Measurements from ENCODE around the gene MMP21. TPM values are rescaled to one million over a fixed set of nuclear protein-coding genes. Genes with fewer than 3 reads are reported as not detected.

Gene MMP21
- total and polyA plus RNA-seq, 2 experiments from 2014 or later = 0.22 TPM; not detected in 1

GRCh38 chr10:125815764-125816163, 40.1 kb upstream of the MMP21 start:
- H3K4me2 ChIP-seq = no peak overlapping the region
- no peaks in the 10 kb centered on the region for H3K36me3 ChIP-seq (replicated peaks; ENCODE audit: insufficient read depth, low read depth)
- H4K20me1 ChIP-seq (ENCODE audit: insufficient read depth, poor library complexity, severe bottlenecking) = no peaks in the 10 kb centered on the region
- H3K27ac ChIP-seq = no peak overlapping the region
- no peaks in the 10 kb centered on the region for H3K4me1 ChIP-seq (ENCODE audit: insufficient read depth)
- no peak overlapping the region for H3K4me3 ChIP-seq
- TF ChIP-seq EZH2phosphoT487 (IDR thresholded peaks at IDR 0.05; ENCODE audit: low read depth, severe bottlenecking, unreplicated experiment) (no peak), CTCF (IDR thresholded peaks at IDR 0.05; ENCODE audit: poor library complexity) (no peak), EZH2 (IDR thresholded peaks at IDR 0.05; ENCODE audit: borderline replicate concordance) (no peak)
- H3K79me2 ChIP-seq = no peaks in the 10 kb centered on the region
- no peaks in the 10 kb centered on the region for H3K27me3 ChIP-seq
- H3K9me3 ChIP-seq (ENCODE audit: low read depth) = no peaks in the 10 kb centered on the region
- no peak for DNase-seq (ENCODE audit: low spot score)
- no peak overlapping the region for H2AFZ ChIP-seq
- H3K9me2 ChIP-seq (replicated peaks; ENCODE audit: insufficient read depth) = no peaks in the 10 kb centered on the region
- WGBS (ENCODE audit: low lambda C conversion rate, missing lambda C conversion rate) = 47% methylated on average over 1 of the region's 1 CpG

- no peaks in the 10 kb centered on the region for H3K36me3 ChIP-seq (replicated peaks; ENCODE audit: insufficient read depth, low read depth)
These were observed 36.6 kb upstream of the MMP21 start for GRCh38 chr10:125812128-125812750.

DNA sequence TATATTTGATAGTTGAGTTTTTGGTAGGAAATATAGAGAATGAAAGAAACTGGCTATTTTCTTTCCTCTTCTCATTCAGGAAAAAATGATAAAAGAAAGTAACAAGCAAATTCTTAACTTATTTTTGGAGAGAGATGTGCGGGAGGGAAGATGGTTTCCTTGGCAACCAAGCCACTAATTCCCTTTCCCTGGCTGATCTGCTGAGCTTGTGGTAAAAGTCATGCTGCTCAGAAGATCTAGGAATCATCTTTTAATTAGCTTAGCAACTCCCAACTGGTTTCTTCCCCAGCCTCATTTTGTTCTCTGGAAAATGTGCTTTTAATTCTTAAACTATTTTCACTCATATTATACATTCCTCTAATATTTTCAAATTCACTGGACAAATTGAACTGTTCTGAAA, 35.6 kb upstream of the MMP21 start:
- H2AFZ ChIP-seq = no peak overlapping the region
- DNase-seq (ENCODE audit: low spot score) = no peak
- H4K20me1 ChIP-seq (ENCODE audit: insufficient read depth, poor library complexity, severe bottlenecking) = no peaks in the 10 kb centered on the region
- H3K4me1 ChIP-seq (ENCODE audit: insufficient read depth) = no peaks in the 10 kb centered on the region
- 83% methylated on average over 1 of the region's 1 CpG for WGBS (ENCODE audit: low lambda C conversion rate, missing lambda C conversion rate)
- no peaks in the 10 kb centered on the region for H3K9me3 ChIP-seq (ENCODE audit: low read depth)
- no peaks in the 10 kb centered on the region for H3K9me2 ChIP-seq (replicated peaks; ENCODE audit: insufficient read depth)
- H3K27me3 ChIP-seq = no peaks in the 10 kb centered on the region
- no peak overlapping the region for H3K27ac ChIP-seq
- no peaks in the 10 kb centered on the region for H3K36me3 ChIP-seq (replicated peaks; ENCODE audit: insufficient read depth, low read depth)
- H3K4me3 ChIP-seq = no peak overlapping the region
- TF ChIP-seq CTCF (IDR thresholded peaks at IDR 0.05; ENCODE audit: poor library complexity) = no peak
- no peak for TF ChIP-seq EZH2 (IDR thresholded peaks at IDR 0.05; ENCODE audit: borderline replicate concordance)
- no peak for TF ChIP-seq EZH2phosphoT487 (IDR thresholded peaks at IDR 0.05; ENCODE audit: low read depth, severe bottlenecking, unreplicated experiment)
- H3K4me2 ChIP-seq = no peak overlapping the region
- no peaks in the 10 kb centered on the region for H3K79me2 ChIP-seq

More at GRCh38 chr10:125812128-125812750, 36.6 kb upstream of the MMP21 start:
- Histone ChIP-seq H3K9me3 (ENCODE audit: low read depth) (no peaks in the 10 kb centered on the region), H4K20me1 (ENCODE audit: insufficient read depth, poor library complexity, severe bottlenecking) (no peaks in the 10 kb centered on the region), H3K4me2 (no peak overlapping the region), H3K4me1 (ENCODE audit: insufficient read depth) (no peaks in the 10 kb centered on the region), H3K9me2 (replicated peaks; ENCODE audit: insufficient read depth) (no peaks in the 10 kb centered on the region), H3K27ac (no peak overlapping the region), H2AFZ (no peak overlapping the region), H3K4me3 (no peak overlapping the region), H3K27me3 (no peaks in the 10 kb centered on the region), H3K79me2 (no peaks in the 10 kb centered on the region)
- TF ChIP-seq EZH2phosphoT487 (IDR thresholded peaks at IDR 0.05; ENCODE audit: low read depth, severe bottlenecking, unreplicated experiment) = no peak
- TF ChIP-seq CTCF (IDR thresholded peaks at IDR 0.05; ENCODE audit: poor library complexity) = no peak
- TF ChIP-seq EZH2 (IDR thresholded peaks at IDR 0.05; ENCODE audit: borderline replicate concordance) = no peak
- 97% methylated on average over 1 of the region's 1 CpG for WGBS (ENCODE audit: low lambda C conversion rate, missing lambda C conversion rate)
- DNase-seq (ENCODE audit: low spot score) = no peak

Data from hepatocyte (in vitro differentiated cells).